GM19452 (cell line): ENCODE data around the gene ANO8.
A peak's percentile ranks its signal among the peaks of the same experiment; 100 is the strongest.
"Not testable (repeated sequence)": the region's sequence is repeated elsewhere in the genome, so short reads cannot be mapped to it uniquely, and the experiment has no call there.

Experiments used
- ATAC-seq: cut with Tn5 transposase; IDR thresholded peaks from one replicate; pipeline ENCODE4 v1.9.1; 2021; ENCODE audit not compliant: unreplicated experiment

Gene ANO8

GRCh38 chr19:17311455-17312188 is 23.0 kb downstream of the ANO8 start:
- ATAC-seq = no peak

- ATAC-seq = no peak
These were observed 24.6 kb downstream of the ANO8 start for GRCh38 chr19:17309965-17310461.

- ATAC-seq = peak; percentile 56
These were observed 25.3 kb downstream of the ANO8 start, which contains the start of gene DDA1 for GRCh38 chr19:17309198-17309964. Gene DDA1 (plus strand): TSS chr19:17309563. CDS start chr19:17309655, 92 bp downstream.

- no peak for ATAC-seq
These were observed 26.7 kb downstream of the ANO8 start for GRCh38 chr19:17307876-17308377.

- no peak for ATAC-seq
These were observed 28.4 kb downstream of the ANO8 start for GRCh38 chr19:17306285-17306714.

GRCh38 chr19:17305517-17306284 is 29.0 kb downstream of the ANO8 start, which contains the start of gene MRPL34:
Gene MRPL34 (plus strand): TSS chr19:17305872. CDS start chr19:17305893, 21 bp downstream.
- ATAC-seq = peak; percentile 59

- no peak for ATAC-seq
These were observed 29.5 kb downstream of the ANO8 start for GRCh38 chr19:17305216-17305516.

GRCh38 chr19:17304386-17305215 is 30.1 kb downstream of the ANO8 start:
- no peak for ATAC-seq

GRCh38 chr19:17303940-17304267 is 30.8 kb downstream of the ANO8 start:
- no peak for ATAC-seq

- peak; percentile 60 for ATAC-seq
These were observed 31.3 kb downstream of the ANO8 start, which contains the start of gene ABHD8 for GRCh38 chr19:17303167-17303939. Gene ABHD8 (minus strand): TSS chr19:17303425. CDS start chr19:17301616, 1,809 bp downstream.

GRCh38 chr19:17302391-17303166 is 32.1 kb downstream of the ANO8 start:
- no peak for ATAC-seq

GRCh38 chr19:17300992-17301619 is 33.5 kb downstream of the ANO8 start:
- no peak for ATAC-seq

- ATAC-seq = no peak
These were observed 37.7 kb downstream of the ANO8 start for GRCh38 chr19:17296976-17297375.

- no peak for ATAC-seq
These were observed 38.4 kb downstream of the ANO8 start for GRCh38 chr19:17296273-17296672.

GRCh38 chr19:17295551-17295950 is 39.1 kb downstream of the ANO8 start:
- not testable (repeated sequence) for ATAC-seq

- no peak for ATAC-seq
These were observed 40.4 kb downstream of the ANO8 start for GRCh38 chr19:17294051-17294891.

- no peak for ATAC-seq
These were observed 41.0 kb downstream of the ANO8 start for GRCh38 chr19:17293605-17294004.
